Measurements from ENCODE around the gene RABL3.

- TF ChIP-seq CTCF (IDR thresholded peaks at IDR 0.05) (no peak), POLR2AphosphoS5 (IDR thresholded peaks at IDR 0.05) (no peak)
Measured at GRCh38 chr3:120661945-120662344, 80.4 kb downstream of the RABL3 start.
